Astrocyte (in vitro differentiated cells and primary cell): ENCODE results near the gene CEP83. TPM values are rescaled to one million over a fixed set of nuclear protein-coding genes. Genes with fewer than 3 reads are reported as not detected.
A peak's percentile ranks its signal among the peaks of the same experiment; 100 is the strongest.

Source experiments
- DNase-seq: peaks from one replicate; pipeline ENCODE4 v3.0.0-alpha.2; 2010; ENCODE audit warnings: low read depth
- FAIRE-seq: peaks from 2 replicates; lab custom pipeline; 2011; peaks lifted over from hg19 to GRCh38; lab: Jason Lieb, UNC
- H2AFZ ChIP-seq: 2 replicates; pipeline ENCODE4 v1.6.0; 2012; ENCODE audit warnings: low read depth, low read length, inconsistent platforms
- H3K27ac ChIP-seq: 2 replicates; pipeline ENCODE4 v1.5.1; 2011; ENCODE audit warnings: low read depth, low read length, inconsistent platforms
- H3K27me3 ChIP-seq: 2 replicates; pipeline ENCODE4 v1.6.0; 2011; ENCODE audit warnings: low read length, inconsistent platforms; ENCODE audit not compliant: insufficient read depth
- H3K36me3 ChIP-seq: 2 replicates; pipeline ENCODE4 v1.5.1; 2011; ENCODE audit warnings: low read length, inconsistent platforms; ENCODE audit not compliant: insufficient read depth
- H3K4me1 ChIP-seq: 2 replicates; pipeline ENCODE4 v1.5.1; 2011; ENCODE audit warnings: low read length, inconsistent platforms; ENCODE audit not compliant: insufficient read depth
- H3K4me2 ChIP-seq: 2 replicates; pipeline ENCODE4 v1.6.0; 2012; ENCODE audit warnings: low read length, inconsistent platforms
- H3K4me3 ChIP-seq: 2 replicates; pipeline ENCODE4 v1.5.1; 2011; ENCODE audit warnings: low read depth, mild to moderate bottlenecking, low read length, inconsistent platforms; ENCODE audit not compliant: insufficient read depth
- H3K79me2 ChIP-seq: 2 replicates; pipeline ENCODE4 v1.6.0; 2012; ENCODE audit warnings: mild to moderate bottlenecking, low read length, inconsistent platforms; ENCODE audit not compliant: insufficient read depth
- H3K9ac ChIP-seq: 2 replicates; pipeline ENCODE4 v1.6.0; 2012; ENCODE audit warnings: mild to moderate bottlenecking, low read length, inconsistent platforms
- H3K9me3 ChIP-seq: 2 replicates; pipeline ENCODE4 v1.5.1; 2012; ENCODE audit warnings: low read depth, mild to moderate bottlenecking, low read length, inconsistent platforms; ENCODE audit not compliant: insufficient read depth
- H4K20me1 ChIP-seq: 2 replicates; pipeline ENCODE4 v1.6.0; 2012; ENCODE audit warnings: low read length, inconsistent platforms; ENCODE audit not compliant: insufficient read depth
- H3K27ac Mint-ChIP-seq: one replicate; pipeline ENCODE4 v1.8.0; 2021; ENCODE audit warnings: mild to moderate bottlenecking, mixed read lengths; ENCODE audit not compliant: unreplicated experiment
- H3K27me3 Mint-ChIP-seq: one replicate; pipeline ENCODE4 v1.8.0; 2021; ENCODE audit warnings: low read depth, mixed read lengths; ENCODE audit not compliant: unreplicated experiment
- H3K36me3 Mint-ChIP-seq: one replicate; pipeline ENCODE4 v1.8.0; 2021; ENCODE audit warnings: low read depth, mixed read lengths; ENCODE audit not compliant: unreplicated experiment
- H3K4me1 Mint-ChIP-seq: one replicate; pipeline ENCODE4 v1.8.0; 2021; ENCODE audit warnings: low read depth, mixed read lengths; ENCODE audit not compliant: unreplicated experiment
- H3K4me3 Mint-ChIP-seq: one replicate; pipeline ENCODE4 v1.8.0; 2021; ENCODE audit warnings: mild to moderate bottlenecking, moderate library complexity, mixed read lengths; ENCODE audit not compliant: unreplicated experiment
- H3K9me3 Mint-ChIP-seq: one replicate; pipeline ENCODE4 v1.8.0; 2021; ENCODE audit warnings: mild to moderate bottlenecking, mixed read lengths; ENCODE audit not compliant: unreplicated experiment
- EZH2 ChIP-seq: IDR thresholded peaks from 2 replicates; pipeline ENCODE4 v1.6.1; 2012; ENCODE audit warnings: mild to moderate bottlenecking, low read length, inconsistent platforms; ENCODE audit not compliant: insufficient read depth
- total RNA-seq: library from RNA; stranded (reverse); gene quantifications from 2 replicates; pipeline ENCODE4 v1.2.1, GENCODE V29; 2021
- TF ChIP-seq, protein P1 (sequence below): IDR thresholded peaks from 2 replicates; pipeline ENCODE4 v1.5.1; 2011; ENCODE audit warnings: low read depth, mild to moderate bottlenecking, inconsistent platforms, low read length, moderate library complexity; ENCODE audit not compliant: insufficient read depth

CEP83 gene
- total RNA-seq, 1 donor from 2014 or later = 12.4 TPM

- Mint-ChIP-seq H3K4me1 (peaks cover 11% of the 10 kb centered on the region), H3K27ac (no peak overlapping the region), H3K36me3 (peaks cover 6% of the 10 kb centered on the region), H3K9me3 (no peaks in the 10 kb centered on the region), H3K4me3 (no peak overlapping the region), H3K27me3 (no peaks in the 10 kb centered on the region)
- FAIRE-seq (no peak), DNase-seq (peak; percentile 16)
- Histone ChIP-seq H4K20me1 (peaks cover 3% of the 10 kb centered on the region), H3K27me3 (no peaks in the 10 kb centered on the region), H3K9me3 (no peaks in the 10 kb centered on the region), H3K27ac (no peak overlapping the region), H3K4me2 (no peak overlapping the region), H3K36me3 (no peaks in the 10 kb centered on the region), H3K4me3 (no peak overlapping the region), H3K79me2 (no peaks in the 10 kb centered on the region), H3K4me1 (no peaks in the 10 kb centered on the region), H2AFZ (no peak overlapping the region), H3K9ac (no peak overlapping the region)
- no peak for TF ChIP-seq EZH2
- TF ChIP-seq, protein P1, sequence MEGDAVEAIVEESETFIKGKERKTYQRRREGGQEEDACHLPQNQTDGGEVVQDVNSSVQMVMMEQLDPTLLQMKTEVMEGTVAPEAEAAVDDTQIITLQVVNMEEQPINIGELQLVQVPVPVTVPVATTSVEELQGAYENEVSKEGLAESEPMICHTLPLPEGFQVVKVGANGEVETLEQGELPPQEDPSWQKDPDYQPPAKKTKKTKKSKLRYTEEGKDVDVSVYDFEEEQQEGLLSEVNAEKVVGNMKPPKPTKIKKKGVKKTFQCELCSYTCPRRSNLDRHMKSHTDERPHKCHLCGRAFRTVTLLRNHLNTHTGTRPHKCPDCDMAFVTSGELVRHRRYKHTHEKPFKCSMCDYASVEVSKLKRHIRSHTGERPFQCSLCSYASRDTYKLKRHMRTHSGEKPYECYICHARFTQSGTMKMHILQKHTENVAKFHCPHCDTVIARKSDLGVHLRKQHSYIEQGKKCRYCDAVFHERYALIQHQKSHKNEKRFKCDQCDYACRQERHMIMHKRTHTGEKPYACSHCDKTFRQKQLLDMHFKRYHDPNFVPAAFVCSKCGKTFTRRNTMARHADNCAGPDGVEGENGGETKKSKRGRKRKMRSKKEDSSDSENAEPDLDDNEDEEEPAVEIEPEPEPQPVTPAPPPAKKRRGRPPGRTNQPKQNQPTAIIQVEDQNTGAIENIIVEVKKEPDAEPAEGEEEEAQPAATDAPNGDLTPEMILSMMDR = no peak
Observed at GRCh38 chr12:94379479-94380113, 80.1 kb downstream of the CEP83 start.

DNA sequence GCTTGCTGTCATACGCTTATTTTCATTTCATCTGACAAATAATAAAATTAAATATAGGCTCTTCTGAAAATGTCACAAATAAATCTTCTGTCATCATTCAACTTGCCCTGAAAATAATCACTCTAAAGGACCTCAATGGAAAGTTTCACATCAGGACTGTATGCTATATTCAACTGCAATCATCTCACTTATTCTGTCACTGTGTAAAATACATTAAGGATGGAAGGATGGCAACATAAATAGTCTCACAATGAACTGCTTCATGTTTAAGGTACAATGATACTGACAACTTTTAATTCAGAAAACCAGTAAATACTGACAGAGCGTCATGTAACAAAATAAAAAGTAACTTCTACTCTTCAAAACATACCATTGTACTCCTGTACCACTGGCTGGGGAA lies 82.1 kb downstream of the CEP83 start:
- TF ChIP-seq EZH2 = no peak

GRCh38 chr12:94374124-94374523 lies 85.5 kb downstream of the CEP83 start:
- FAIRE-seq (no peak), DNase-seq (no peak)
- H3K4me3 Mint-ChIP-seq = no peak overlapping the region
- H2AFZ ChIP-seq = no peak overlapping the region
- no peak overlapping the region for H3K4me2 ChIP-seq
- no peak overlapping the region for H3K9ac ChIP-seq
- no peak overlapping the region for H3K4me3 ChIP-seq
- H3K36me3 Mint-ChIP-seq = no peaks in the 10 kb centered on the region
- no peaks in the 10 kb centered on the region for H3K27me3 Mint-ChIP-seq
- H3K9me3 Mint-ChIP-seq = no peaks in the 10 kb centered on the region
- no peaks in the 10 kb centered on the region for H3K4me1 Mint-ChIP-seq
- H3K27ac Mint-ChIP-seq = no peak overlapping the region
- no peaks in the 10 kb centered on the region for H3K79me2 ChIP-seq
- no peaks in the 10 kb centered on the region for H3K9me3 ChIP-seq
- H3K27me3 ChIP-seq = no peaks in the 10 kb centered on the region
- H3K36me3 ChIP-seq = no peaks in the 10 kb centered on the region
- H3K4me1 ChIP-seq = no peaks in the 10 kb centered on the region
- no peaks in the 10 kb centered on the region for H4K20me1 ChIP-seq
- no peak for TF ChIP-seq EZH2
- TF ChIP-seq, protein P1 = no peak
- no peak overlapping the region for H3K27ac ChIP-seq

More for the DNA sequence above, 82.1 kb downstream of the CEP83 start:
- FAIRE-seq = no peak
- no peaks in the 10 kb centered on the region for H3K36me3 Mint-ChIP-seq
- peaks cover 11% of the 10 kb centered on the region for H3K4me1 Mint-ChIP-seq
- DNase-seq = no peak
- Histone ChIP-seq H3K4me1 (no peaks in the 10 kb centered on the region), H3K36me3 (no peaks in the 10 kb centered on the region), H4K20me1 (peaks cover 3% of the 10 kb centered on the region), H3K79me2 (no peaks in the 10 kb centered on the region), H3K9ac (no peak overlapping the region), H2AFZ (no peak overlapping the region), H3K9me3 (no peaks in the 10 kb centered on the region), H3K4me3 (no peak overlapping the region), H3K27me3 (no peaks in the 10 kb centered on the region), H3K4me2 (no peak overlapping the region), H3K27ac (no peak overlapping the region)
- no peak overlapping the region for H3K27ac Mint-ChIP-seq
- no peaks in the 10 kb centered on the region for H3K27me3 Mint-ChIP-seq
- H3K4me3 Mint-ChIP-seq = no peak overlapping the region
- no peaks in the 10 kb centered on the region for H3K9me3 Mint-ChIP-seq
